Neural progenitor cell (in vitro differentiated cells): ENCODE data around the gene CNR2. TPM values are rescaled to one million over a fixed set of nuclear protein-coding genes. Genes with fewer than 3 reads are reported as not detected.

ENCODE experiments used
- DNase-seq: peaks from one replicate; pipeline ENCODE4 v3.0.0-alpha.2; 2016; ENCODE audit warnings: low spot score
- H2AFZ ChIP-seq: fragments of 200-600 bp; sonication (generic); replicated peaks from 2 replicates; pipeline ENCODE4 v1.6.1; 2016; ENCODE audit warnings: antibody characterized with exemption
- H3F3A ChIP-seq: fragments of 200-600 bp; sonication (generic); 2 replicates; pipeline ENCODE4 v1.6.1; 2016; ENCODE audit warnings: antibody characterized with exemption, low read depth
- H3K27ac ChIP-seq: fragments of 200-600 bp; sonication (generic); 2 replicates; pipeline ENCODE4 v1.5.1; 2016; ENCODE audit warnings: mild to moderate bottlenecking
- H3K27me3 ChIP-seq: fragments of 200-600 bp; sonication (generic); 2 replicates; pipeline ENCODE4 v1.6.1; 2016; ENCODE audit warnings: mild to moderate bottlenecking, moderate library complexity
- H3K36me3 ChIP-seq: fragments of 200-600 bp; sonication (generic); 2 replicates; pipeline ENCODE4 v1.5.1; 2016
- H3K4me1 ChIP-seq: fragments of 200-600 bp; sonication (generic); 2 replicates; pipeline ENCODE4 v1.6.1; 2016; ENCODE audit warnings: mixed run types
- H3K4me2 ChIP-seq: fragments of 200-600 bp; sonication (generic); 2 replicates; pipeline ENCODE4 v1.6.1; 2016
- H3K4me3 ChIP-seq: fragments of 200-600 bp; sonication (generic); 2 replicates; pipeline ENCODE4 v1.5.1; 2016
- H3K79me2 ChIP-seq: fragments of 200-600 bp; sonication (generic); 2 replicates; pipeline ENCODE4 v1.6.1; 2016; ENCODE audit warnings: low read depth
- H3K9ac ChIP-seq: fragments of 200-600 bp; sonication (generic); 2 replicates; pipeline ENCODE4 v1.6.1; 2016
- H3K9me3 ChIP-seq: fragments of 200-600 bp; sonication (generic); 2 replicates; pipeline ENCODE4 v1.5.1; 2016; ENCODE audit warnings: low read depth
- H4K20me1 ChIP-seq: fragments of 200-600 bp; sonication (generic); 2 replicates; pipeline ENCODE4 v1.6.1; 2016; ENCODE audit warnings: low read depth
- H3K27ac Mint-ChIP-seq: 3 replicates; pipeline ENCODE4 v1.8.0; 2021; ENCODE audit warnings: mixed read lengths
- H3K27me3 Mint-ChIP-seq: 2 replicates; pipeline ENCODE4 v1.8.0; 2022; ENCODE audit warnings: low read depth, mild to moderate bottlenecking, inconsistent platforms, moderate library complexity, mixed read lengths; ENCODE audit not compliant: insufficient read depth
- H3K36me3 Mint-ChIP-seq: 3 replicates; pipeline ENCODE4 v1.8.0; 2021; ENCODE audit warnings: mixed read lengths
- H3K4me1 Mint-ChIP-seq: 3 replicates; pipeline ENCODE4 v1.8.0; 2021; ENCODE audit warnings: mixed read lengths
- H3K4me3 Mint-ChIP-seq: 3 replicates; pipeline ENCODE4 v1.8.0; 2021; ENCODE audit warnings: mild to moderate bottlenecking, moderate library complexity, mixed read lengths
- H3K9me3 Mint-ChIP-seq: 3 replicates; pipeline ENCODE4 v1.8.0; 2020; ENCODE audit warnings: mixed read lengths
- CTCF ChIP-seq: fragments of 200-600 bp; sonication (generic); IDR thresholded peaks from 2 replicates; pipeline ENCODE4 v1.5.1; 2017; ENCODE audit warnings: antibody characterized with exemption, mild to moderate bottlenecking
- EZH2 ChIP-seq: fragments of 200-600 bp; sonication (generic); IDR thresholded peaks from 2 replicates; pipeline ENCODE4 v1.6.1; 2017; ENCODE audit warnings: antibody characterized with exemption, mild to moderate bottlenecking, moderate library complexity
- EZH2phosphoT487 ChIP-seq: fragments of 200-600 bp; sonication (generic); IDR thresholded peaks from 2 replicates; pipeline ENCODE4 v1.6.1; 2017; ENCODE audit warnings: antibody characterized with exemption
- total RNA-seq: library from RNA; depleted of rRNA; stranded (reverse); fragments of >200 nt; gene quantifications from 2 replicates; pipeline ENCODE4 v1.2.3, GENCODE V29; 2015; ENCODE audit warnings: low replicate concordance

Gene CNR2
- total RNA-seq, 1 donor from 2014 or later: not detected

GRCh38 chr1:23910553-23911246 lies 2.5 kb downstream of the CNR2 start:
- H3K4me3 Mint-ChIP-seq: no peak overlapping the region
- no peak overlapping the region for H3K4me3 ChIP-seq
- no peaks in the 10 kb centered on the region for H3K9me3 Mint-ChIP-seq
- no peaks in the 10 kb centered on the region for H3K79me2 ChIP-seq
- no peaks in the 10 kb centered on the region for H3K27me3 ChIP-seq
- H3K27ac Mint-ChIP-seq: no peak overlapping the region
- H3F3A ChIP-seq: no peaks in the 10 kb centered on the region
- no peak for TF ChIP-seq EZH2phosphoT487
- TF ChIP-seq EZH2: no peak
- TF ChIP-seq CTCF: no peak
- H3K4me2 ChIP-seq: no peak overlapping the region
- H3K4me1 ChIP-seq: no peaks in the 10 kb centered on the region
- no peak overlapping the region for H3K27ac ChIP-seq
- peaks cover 7% of the 10 kb centered on the region for H3K27me3 Mint-ChIP-seq
- DNase-seq: no peak
- H2AFZ ChIP-seq: no peak overlapping the region
- H3K36me3 ChIP-seq: no peaks in the 10 kb centered on the region
- no peaks in the 10 kb centered on the region for H4K20me1 ChIP-seq
- H3K4me1 Mint-ChIP-seq: peaks cover 3% of the 10 kb centered on the region
- H3K9ac ChIP-seq: no peak overlapping the region
- H3K9me3 ChIP-seq: no peaks in the 10 kb centered on the region
- H3K36me3 Mint-ChIP-seq: no peaks in the 10 kb centered on the region

GRCh38 chr1:23910144-23910543 lies 3.0 kb downstream of the CNR2 start:
- Histone ChIP-seq H3K79me2 (no peaks in the 10 kb centered on the region), H3K36me3 (no peaks in the 10 kb centered on the region), H3K9ac (no peak overlapping the region), H3K27ac (no peak overlapping the region), H3F3A (no peaks in the 10 kb centered on the region), H3K4me1 (no peaks in the 10 kb centered on the region), H3K4me3 (no peak overlapping the region), H3K27me3 (peaks cover 2% of the 10 kb centered on the region), H3K9me3 (no peaks in the 10 kb centered on the region), H2AFZ (no peak overlapping the region), H3K4me2 (no peak overlapping the region), H4K20me1 (no peaks in the 10 kb centered on the region)
- Mint-ChIP-seq H3K9me3 (no peaks in the 10 kb centered on the region), H3K4me1 (peaks cover 3% of the 10 kb centered on the region), H3K36me3 (no peaks in the 10 kb centered on the region), H3K27me3 (peaks cover 7% of the 10 kb centered on the region), H3K27ac (no peak overlapping the region), H3K4me3 (no peak overlapping the region)
- DNase-seq: no peak
- no peak for TF ChIP-seq CTCF
- no peak for TF ChIP-seq EZH2phosphoT487
- no peak for TF ChIP-seq EZH2

- TF ChIP-seq CTCF: no peak
- no peak for TF ChIP-seq EZH2
- no peak for TF ChIP-seq EZH2phosphoT487
- no peak overlapping the region for H3K4me3 ChIP-seq
- H3K9me3 Mint-ChIP-seq: no peaks in the 10 kb centered on the region
- H2AFZ ChIP-seq: no peak overlapping the region
- H3K4me3 Mint-ChIP-seq: no peak overlapping the region
- H3K9ac ChIP-seq: no peak overlapping the region
- H3K36me3 ChIP-seq: no peaks in the 10 kb centered on the region
- H3K36me3 Mint-ChIP-seq: no peaks in the 10 kb centered on the region
- H3K4me1 ChIP-seq: no peaks in the 10 kb centered on the region
- H3K27ac Mint-ChIP-seq: no peak overlapping the region
- H3K79me2 ChIP-seq: no peaks in the 10 kb centered on the region
- peaks cover 3% of the 10 kb centered on the region for H3K4me1 Mint-ChIP-seq
- H4K20me1 ChIP-seq: no peaks in the 10 kb centered on the region
- peaks cover 9% of the 10 kb centered on the region for H3K27me3 ChIP-seq
- no peaks in the 10 kb centered on the region for H3F3A ChIP-seq
- DNase-seq: no peak
- no peak overlapping the region for H3K27ac ChIP-seq
- peaks cover 7% of the 10 kb centered on the region for H3K27me3 Mint-ChIP-seq
- H3K4me2 ChIP-seq: no peak overlapping the region
- no peaks in the 10 kb centered on the region for H3K9me3 ChIP-seq
These were observed 3.8 kb downstream of the CNR2 start for GRCh38 chr1:23909412-23909811.
